Subcutaneous adipose tissue (tissue), 4 donors: ENCODE results near the gene ADK. TPM values are rescaled to one million over a fixed set of nuclear protein-coding genes. Genes with fewer than 3 reads are reported as not detected.

ENCODE experiments used
- total RNA-seq, 4 donors: library from RNA; depleted of rRNA; stranded (reverse); fragments of >200 nt; gene quantifications; one replicate each; pipeline ENCODE4 v1.1.0, GENCODE V29; 2016
- TF ChIP-seq, protein P1 (sequence below): fragments of 450-650 bp; IDR thresholded peaks from one replicate; pipeline ENCODE4 v1.5.1; 2016; ENCODE audit warnings: low read depth, mild to moderate bottlenecking, control low read depth, antibody characterized with exemption, moderate library complexity

Gene ADK
- total RNA-seq, 4 donors from 2014 or later = 21.7 to 52.2 (median 38.8) TPM

DNA sequence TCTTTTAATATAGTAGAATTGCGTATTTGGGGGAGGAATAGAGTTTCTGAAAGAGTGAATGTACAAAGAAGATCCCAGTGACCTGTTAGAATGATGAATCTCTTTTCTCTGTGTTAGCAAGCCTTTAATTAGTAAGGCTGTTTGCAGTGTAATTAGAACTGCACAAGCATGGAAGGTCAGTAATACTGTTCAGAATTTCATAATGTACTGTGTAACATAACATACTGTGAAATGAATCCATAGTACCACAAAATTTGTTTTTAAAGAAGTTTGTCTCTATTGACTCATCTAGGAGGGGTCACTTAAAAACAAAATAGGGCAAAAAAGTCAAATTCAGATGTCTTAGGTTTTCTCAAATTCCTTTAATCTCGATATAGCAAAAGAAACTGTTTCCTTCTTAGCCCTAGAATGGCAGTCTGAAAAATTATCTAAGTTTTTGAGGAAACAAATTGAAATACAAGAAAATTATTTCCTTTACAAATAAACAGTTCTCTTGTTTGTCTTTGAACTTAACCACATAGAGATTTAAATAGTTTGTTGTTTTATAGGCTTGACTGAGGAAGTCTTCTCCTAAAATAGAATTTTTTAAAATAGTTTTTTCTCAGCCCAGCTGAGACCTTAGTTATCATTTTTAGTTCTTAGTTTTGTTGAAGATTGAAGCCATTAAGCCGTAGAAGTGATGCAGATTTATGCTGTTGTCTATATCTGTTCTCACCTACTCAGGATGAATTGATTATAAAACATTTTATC, 12.5 kb downstream of the ADK start:
- TF ChIP-seq, protein P1, sequence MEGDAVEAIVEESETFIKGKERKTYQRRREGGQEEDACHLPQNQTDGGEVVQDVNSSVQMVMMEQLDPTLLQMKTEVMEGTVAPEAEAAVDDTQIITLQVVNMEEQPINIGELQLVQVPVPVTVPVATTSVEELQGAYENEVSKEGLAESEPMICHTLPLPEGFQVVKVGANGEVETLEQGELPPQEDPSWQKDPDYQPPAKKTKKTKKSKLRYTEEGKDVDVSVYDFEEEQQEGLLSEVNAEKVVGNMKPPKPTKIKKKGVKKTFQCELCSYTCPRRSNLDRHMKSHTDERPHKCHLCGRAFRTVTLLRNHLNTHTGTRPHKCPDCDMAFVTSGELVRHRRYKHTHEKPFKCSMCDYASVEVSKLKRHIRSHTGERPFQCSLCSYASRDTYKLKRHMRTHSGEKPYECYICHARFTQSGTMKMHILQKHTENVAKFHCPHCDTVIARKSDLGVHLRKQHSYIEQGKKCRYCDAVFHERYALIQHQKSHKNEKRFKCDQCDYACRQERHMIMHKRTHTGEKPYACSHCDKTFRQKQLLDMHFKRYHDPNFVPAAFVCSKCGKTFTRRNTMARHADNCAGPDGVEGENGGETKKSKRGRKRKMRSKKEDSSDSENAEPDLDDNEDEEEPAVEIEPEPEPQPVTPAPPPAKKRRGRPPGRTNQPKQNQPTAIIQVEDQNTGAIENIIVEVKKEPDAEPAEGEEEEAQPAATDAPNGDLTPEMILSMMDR = no peak

DNA sequence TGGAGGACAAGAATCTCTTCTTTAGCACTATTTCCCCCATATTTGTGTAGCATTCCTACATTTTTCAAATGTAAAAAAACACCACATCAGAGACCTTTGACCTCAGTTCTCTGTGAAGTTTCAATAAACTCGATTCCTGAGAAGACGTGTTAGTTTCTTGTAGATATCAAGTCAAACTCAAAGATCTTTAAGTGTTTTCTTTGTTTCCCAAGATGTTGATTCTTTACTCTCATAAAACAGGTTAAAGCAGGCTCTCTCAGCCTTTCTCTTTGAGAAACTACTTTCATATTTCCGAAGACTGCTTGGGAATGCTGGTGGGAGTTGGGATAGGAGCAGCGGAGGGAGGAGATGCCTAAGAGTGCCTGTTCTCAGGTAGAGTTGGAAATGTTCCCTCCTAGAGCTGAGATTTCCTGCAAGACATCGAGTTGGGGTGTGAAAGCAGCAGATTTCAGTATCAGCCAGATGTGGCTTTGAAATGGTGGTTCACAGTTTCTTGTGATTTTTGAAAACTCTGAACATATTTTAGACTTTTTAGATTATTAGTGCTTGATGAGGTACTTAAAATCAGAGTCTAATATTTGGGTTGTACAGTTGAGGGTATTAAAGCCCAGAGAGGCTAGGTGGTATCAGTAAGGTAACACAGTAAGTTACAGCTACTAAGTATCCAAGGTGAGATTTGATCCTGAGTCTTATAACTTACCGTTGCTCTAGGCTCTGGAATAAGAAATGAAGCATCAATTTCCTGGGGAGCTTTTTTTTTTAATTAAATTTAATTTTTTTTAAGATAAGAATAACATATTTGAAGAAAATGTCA, 13.9 kb downstream of the ADK start:
- TF ChIP-seq, protein P1 = no peak

DNA sequence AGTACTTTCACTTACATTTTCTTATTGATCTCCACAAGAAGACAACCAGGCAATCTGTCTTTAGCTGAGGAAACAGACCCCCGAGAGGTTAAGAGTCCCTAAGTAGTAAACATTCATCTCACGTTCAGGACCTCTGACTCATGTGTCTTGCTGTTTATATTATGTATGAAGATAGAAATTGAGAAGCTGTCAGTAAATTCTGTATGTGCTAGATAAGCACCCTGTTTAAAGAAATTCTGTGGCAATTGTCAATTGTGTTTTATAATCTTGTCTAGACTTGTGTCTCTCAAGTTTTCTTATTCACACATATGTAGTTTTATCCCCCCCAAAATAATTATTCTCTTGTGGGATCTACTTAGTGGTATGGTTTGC, 14.5 kb downstream of the ADK start:
- TF ChIP-seq, protein P1 = no peak

DNA sequence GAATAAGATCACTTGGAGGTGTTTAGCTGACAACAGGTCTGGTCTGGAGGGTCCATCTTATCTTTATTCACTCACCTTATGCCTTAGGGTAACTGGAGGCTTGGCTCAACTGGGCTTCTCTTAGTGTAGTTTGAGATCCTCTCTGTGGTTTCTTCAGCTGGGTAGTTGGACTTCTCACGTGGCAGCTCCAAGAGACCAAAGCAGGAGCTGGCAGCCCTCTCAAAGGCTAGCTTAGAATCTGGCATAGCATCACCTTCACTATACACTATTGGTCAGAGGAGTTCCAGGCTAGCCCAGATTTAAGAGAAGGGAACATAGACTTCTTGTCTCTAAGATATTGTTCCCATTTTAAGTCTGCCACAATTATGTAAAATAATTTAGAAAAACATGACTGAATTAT, 16.4 kb downstream of the ADK start:
- TF ChIP-seq, protein P1 = no peak

DNA sequence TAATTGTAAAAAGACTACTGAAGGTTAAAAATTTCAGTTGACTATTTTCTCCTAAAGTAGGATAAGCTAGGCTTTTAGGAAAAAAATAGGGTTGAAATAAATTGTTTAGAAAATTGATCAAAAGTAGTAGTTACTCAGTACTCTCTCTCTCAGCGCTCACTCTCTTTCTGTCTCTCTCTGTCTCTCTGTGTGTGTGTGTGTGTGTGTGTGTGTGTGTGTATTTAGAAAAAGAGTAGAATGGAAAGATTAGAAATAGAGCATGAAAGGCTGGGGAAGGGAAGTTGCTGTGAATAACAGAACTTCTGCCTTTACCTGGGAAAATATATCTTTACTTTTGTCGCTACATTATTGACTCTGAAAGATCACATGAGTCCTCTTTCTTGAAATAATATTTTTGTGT, 20.6 kb downstream of the ADK start:
- TF ChIP-seq, protein P1 = no peak

DNA sequence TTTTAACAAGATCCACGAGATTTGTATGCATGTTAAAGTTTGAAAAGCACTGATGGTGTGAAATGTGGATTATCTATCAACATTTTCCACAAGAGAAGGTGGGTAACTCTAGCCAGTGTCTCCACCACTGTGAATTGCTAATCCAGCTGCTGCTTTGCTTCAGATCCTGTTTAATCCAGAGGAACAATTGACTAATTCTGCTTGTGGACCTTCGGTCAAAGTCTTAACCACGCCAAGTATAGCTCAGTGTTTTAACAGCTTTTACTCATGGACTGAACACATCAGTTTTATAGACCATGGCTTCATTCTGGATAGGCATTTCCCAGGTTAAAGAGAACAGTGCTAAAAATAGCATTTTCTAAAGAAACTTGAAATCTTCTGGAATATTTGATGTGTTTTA, 23.5 kb downstream of the ADK start:
- TF ChIP-seq, protein P1 = no peak
